Caco-2 (cell line): ENCODE measurements around the gene CTIF. TPM values are rescaled to one million over a fixed set of nuclear protein-coding genes. Genes with fewer than 3 reads are reported as not detected.

Experiments used
- BruUV-seq: library from RNA; stranded (reverse); fragments of 400-500 nt; replicated peaks from 2 replicates; lab custom pipeline; 2021; lab: Mats Ljungman, UMichigan
- CTCF ChIA-PET: fragments of 300-600 bp; sonication (Branson Sonifier 250); formaldehyde crosslinking; loops from one replicate; lab custom pipeline; 2022; ENCODE audit warnings: antibody characterized with exemption; lab: Charles Lee
- POLR2A ChIA-PET: fragments of 300-600 bp; sonication (Branson Sonifier 250); formaldehyde crosslinking; loops from one replicate; lab custom pipeline; 2022; ENCODE audit warnings: antibody characterized with exemption; lab: Charles Lee
- DNase-seq, 2 experiments: peaks; one replicate each; pipeline versions ENCODE4 v3.0.0 to v3.0.0-alpha.2; 2020 to 2022
- H3K27me3 ChIP-seq: replicated peaks from 2 replicates; pipeline ENCODE4 v1.6.0; 2011; ENCODE audit warnings: low read length; ENCODE audit not compliant: control insufficient read depth, insufficient read depth
- H3K36me3 ChIP-seq: 2 replicates; pipeline ENCODE4 v1.5.1; 2011; ENCODE audit warnings: low read length; ENCODE audit not compliant: control insufficient read depth, insufficient read depth
- H3K4me1 ChIP-seq: fragments of 250-450 bp; sonication (Bioruptor Pico); 2 replicates; pipeline ENCODE4 v1.5.1; 2020; ENCODE audit warnings: mild to moderate bottlenecking
- H3K4me3 ChIP-seq: 2 replicates; pipeline ENCODE4 v1.5.1; 2011; ENCODE audit warnings: low read depth, mild to moderate bottlenecking, control low read depth, low read length
- H3K9me3 ChIP-seq: fragments of 250-450 bp; sonication (Bioruptor Pico); 2 replicates; pipeline ENCODE4 v1.5.1; 2020; ENCODE audit warnings: mild to moderate bottlenecking, moderate library complexity
- H3K27ac Mint-ChIP-seq: one replicate; pipeline ENCODE4 v1.8.0; 2022; ENCODE audit warnings: mixed read lengths; ENCODE audit not compliant: unreplicated experiment
- H3K27me3 Mint-ChIP-seq: one replicate; pipeline ENCODE4 v1.8.0; 2022; ENCODE audit warnings: mixed read lengths; ENCODE audit not compliant: insufficient read depth, unreplicated experiment
- H3K36me3 Mint-ChIP-seq: one replicate; pipeline ENCODE4 v1.8.0; 2022; ENCODE audit warnings: mild to moderate bottlenecking, mixed read lengths; ENCODE audit not compliant: insufficient read depth, unreplicated experiment
- H3K4me1 Mint-ChIP-seq: one replicate; pipeline ENCODE4 v1.8.0; 2022; ENCODE audit warnings: low read depth, mixed read lengths; ENCODE audit not compliant: unreplicated experiment
- H3K4me3 Mint-ChIP-seq: one replicate; pipeline ENCODE4 v1.8.0; 2022; ENCODE audit warnings: mild to moderate bottlenecking, moderate library complexity, mixed read lengths; ENCODE audit not compliant: unreplicated experiment
- H3K9me3 Mint-ChIP-seq: one replicate; pipeline ENCODE4 v1.8.0; 2022; ENCODE audit warnings: mixed read lengths; ENCODE audit not compliant: unreplicated experiment
- intact Hi-C: fragments of 100-400 bp; cut with micrococcal nuclease; formaldehyde crosslinking; loops from one replicate; pipeline ENCODE4 v1.10.0; 2022; ENCODE audit not compliant: unreplicated experiment
- total RNA-seq: library from RNA; stranded (reverse); gene quantifications from 2 replicates; pipeline ENCODE4 v1.2.3, GENCODE V29; 2022
- TF ChIP-seq, protein P1 (sequence below), 2 experiments: fragments of 200-600 bp in 1 of 2; IDR thresholded peaks; 1 replicate in 1 of 2; 2 replicates in 1 of 2; pipeline versions ENCODE4 v1.5.1 to v1.8.0; 2011 to 2022; ENCODE audit warnings: antibody characterized with exemption in 1 of 2, control low read depth in 1 of 2, inconsistent platforms in 1 of 2, low read depth in 1 of 2, low read length in 1 of 2, mild to moderate bottlenecking in 1 of 2, moderate library complexity in 1 of 2; ENCODE audit not compliant: insufficient read depth in 1 of 2, severe bottlenecking in 1 of 2, unreplicated experiment in 1 of 2

The CTIF gene
- total RNA-seq, 1 experiment from 2014 or later, result 19.9 TPM

DNA sequence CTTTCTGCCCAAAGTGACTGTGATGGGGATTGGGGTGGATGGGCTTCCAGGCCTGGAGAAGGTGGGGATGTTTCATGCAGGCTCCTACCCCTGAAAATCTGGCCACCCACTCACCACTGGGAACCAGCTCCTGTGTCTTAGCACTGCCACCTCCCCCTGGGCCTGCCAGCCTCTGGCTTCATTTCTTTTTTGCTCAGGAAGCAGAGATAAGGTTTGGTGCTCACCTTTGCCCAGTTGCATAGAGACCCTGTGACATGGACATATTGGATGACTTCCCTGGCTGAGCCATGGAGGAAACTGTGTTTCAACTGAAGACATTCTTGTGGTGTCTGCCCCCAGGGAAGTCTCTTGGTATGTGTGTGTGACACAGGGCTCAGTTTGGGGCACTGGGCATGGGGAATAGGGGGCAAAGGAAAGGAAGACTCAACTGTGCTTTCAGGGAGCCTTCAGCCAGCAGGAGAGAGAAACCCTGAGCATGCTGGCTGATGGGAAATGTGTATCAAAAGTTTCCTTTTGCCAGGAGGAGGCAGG lies 16.7 kb downstream of the CTIF start:
- intact Hi-C loops, result no loop called here
- TF ChIP-seq, protein P1, sequence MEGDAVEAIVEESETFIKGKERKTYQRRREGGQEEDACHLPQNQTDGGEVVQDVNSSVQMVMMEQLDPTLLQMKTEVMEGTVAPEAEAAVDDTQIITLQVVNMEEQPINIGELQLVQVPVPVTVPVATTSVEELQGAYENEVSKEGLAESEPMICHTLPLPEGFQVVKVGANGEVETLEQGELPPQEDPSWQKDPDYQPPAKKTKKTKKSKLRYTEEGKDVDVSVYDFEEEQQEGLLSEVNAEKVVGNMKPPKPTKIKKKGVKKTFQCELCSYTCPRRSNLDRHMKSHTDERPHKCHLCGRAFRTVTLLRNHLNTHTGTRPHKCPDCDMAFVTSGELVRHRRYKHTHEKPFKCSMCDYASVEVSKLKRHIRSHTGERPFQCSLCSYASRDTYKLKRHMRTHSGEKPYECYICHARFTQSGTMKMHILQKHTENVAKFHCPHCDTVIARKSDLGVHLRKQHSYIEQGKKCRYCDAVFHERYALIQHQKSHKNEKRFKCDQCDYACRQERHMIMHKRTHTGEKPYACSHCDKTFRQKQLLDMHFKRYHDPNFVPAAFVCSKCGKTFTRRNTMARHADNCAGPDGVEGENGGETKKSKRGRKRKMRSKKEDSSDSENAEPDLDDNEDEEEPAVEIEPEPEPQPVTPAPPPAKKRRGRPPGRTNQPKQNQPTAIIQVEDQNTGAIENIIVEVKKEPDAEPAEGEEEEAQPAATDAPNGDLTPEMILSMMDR (IDR thresholded peaks at IDR 0.05; ENCODE audit: insufficient read depth in 1 of 2, low read depth in 1 of 2, low read length in 1 of 2, severe bottlenecking in 1 of 2, unreplicated experiment in 1 of 2), result no peak
- Histone ChIP-seq H3K9me3 (no peaks in the 10 kb centered on the region), H3K27me3 (no peaks in the 10 kb centered on the region), H3K4me1 (no peaks in the 10 kb centered on the region), H3K4me3 (no peak overlapping the region), H3K36me3 (no peaks in the 10 kb centered on the region)
- no peaks in the 10 kb centered on the region for H3K9me3 Mint-ChIP-seq
- no peaks in the 10 kb centered on the region for H3K27me3 Mint-ChIP-seq
- H3K4me1 Mint-ChIP-seq, result no peaks in the 10 kb centered on the region
- POLR2A ChIA-PET, result no interaction called here
- no peak overlapping the region for H3K4me3 Mint-ChIP-seq
- CTCF ChIA-PET, result no interaction called here
- no peak overlapping the region for H3K27ac Mint-ChIP-seq
- DNase-seq, result no peak
- H3K36me3 Mint-ChIP-seq, result peaks cover 7% of the 10 kb centered on the region
- no TSS peak for BruUV-seq

DNA sequence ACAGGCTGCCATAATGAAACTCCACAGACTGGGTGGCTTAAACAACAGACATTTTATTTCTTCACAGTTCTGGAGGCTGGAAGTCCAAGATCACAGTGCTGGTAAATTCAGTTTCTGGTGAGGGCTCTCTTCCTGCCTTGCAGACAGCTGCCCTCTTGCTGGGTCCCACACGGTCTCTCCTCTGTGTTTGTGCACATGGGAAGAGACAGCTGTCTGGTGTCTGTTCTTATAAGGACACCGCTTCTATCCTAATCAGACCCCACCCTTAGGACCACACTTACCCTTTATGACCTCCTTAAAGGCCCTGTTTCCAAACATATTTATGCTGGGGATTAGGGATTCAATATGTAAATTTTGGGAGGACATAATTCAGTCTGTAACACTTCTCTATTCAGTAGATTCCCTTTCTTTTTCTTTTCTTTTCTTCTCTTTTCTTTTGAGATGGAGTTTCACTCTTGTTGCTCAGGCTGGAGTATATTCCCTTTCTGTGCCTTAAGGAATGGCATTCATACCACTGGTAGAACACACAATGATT lies 18.9 kb downstream of the CTIF start:
- Histone ChIP-seq H3K36me3 (no peaks in the 10 kb centered on the region), H3K9me3 (no peaks in the 10 kb centered on the region), H3K4me1 (no peaks in the 10 kb centered on the region), H3K4me3 (no peak overlapping the region), H3K27me3 (no peaks in the 10 kb centered on the region)
- CTCF ChIA-PET, result no interaction called here
- Mint-ChIP-seq H3K4me3 (no peak overlapping the region), H3K36me3 (peaks cover 5% of the 10 kb centered on the region), H3K9me3 (no peaks in the 10 kb centered on the region), H3K27ac (no peak overlapping the region), H3K4me1 (no peaks in the 10 kb centered on the region), H3K27me3 (no peaks in the 10 kb centered on the region)
- intact Hi-C loops, result no loop called here
- POLR2A ChIA-PET, result no interaction called here
- BruUV-seq, result no TSS peak
- TF ChIP-seq, protein P1 (IDR thresholded peaks at IDR 0.05; ENCODE audit: insufficient read depth in 1 of 2, low read depth in 1 of 2, low read length in 1 of 2, severe bottlenecking in 1 of 2, unreplicated experiment in 1 of 2), result no peak
- no peak for DNase-seq

DNA sequence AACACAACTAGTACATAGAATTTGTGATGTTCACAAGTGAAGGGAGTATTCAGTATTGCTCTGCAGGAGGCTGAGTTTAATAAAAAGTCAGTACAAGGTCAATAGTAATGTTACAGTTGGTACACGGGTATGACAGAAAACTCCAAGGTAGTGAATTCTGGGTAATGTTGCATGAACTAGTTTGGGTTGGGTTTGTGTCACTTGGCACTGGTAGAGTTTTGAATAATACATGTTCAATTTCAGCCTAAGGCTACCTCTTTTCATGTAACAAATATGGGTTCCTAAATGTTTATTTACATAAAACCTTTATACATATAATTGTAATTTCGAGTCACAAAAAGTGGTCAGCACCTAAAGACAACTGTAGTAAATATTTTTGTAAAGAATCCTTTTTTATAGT lies 19.4 kb downstream of the CTIF start:
- no peak overlapping the region for H3K4me3 ChIP-seq
- H3K36me3 ChIP-seq, result no peaks in the 10 kb centered on the region
- Mint-ChIP-seq H3K27ac (no peak overlapping the region), H3K4me1 (no peaks in the 10 kb centered on the region), H3K9me3 (no peaks in the 10 kb centered on the region), H3K4me3 (no peak overlapping the region), H3K27me3 (no peaks in the 10 kb centered on the region), H3K36me3 (peaks cover 5% of the 10 kb centered on the region)
- H3K4me1 ChIP-seq, result no peaks in the 10 kb centered on the region
- ChIA-PET POLR2A (no interaction called here), CTCF (no interaction called here)
- intact Hi-C loops, result no loop called here
- TF ChIP-seq, protein P1 (IDR thresholded peaks at IDR 0.05; ENCODE audit: insufficient read depth in 1 of 2, low read depth in 1 of 2, low read length in 1 of 2, severe bottlenecking in 1 of 2, unreplicated experiment in 1 of 2), result no peak
- DNase-seq, result no peak
- no TSS peak for BruUV-seq
- no peaks in the 10 kb centered on the region for H3K27me3 ChIP-seq
- H3K9me3 ChIP-seq, result no peaks in the 10 kb centered on the region
